NOMO-1 treated with DMSO at 0.1 percent for 48 hours (cell line): ENCODE measurements around the gene UBE2A.
A peak's percentile ranks its signal among the peaks of the same experiment; 100 is the strongest.

Experiments
- DNase-seq: peaks from one replicate; lab custom pipeline; 2025; ENCODE audit not compliant: unreplicated experiment; lab: John Stamatoyannopoulos, UW

The UBE2A gene

DNA sequence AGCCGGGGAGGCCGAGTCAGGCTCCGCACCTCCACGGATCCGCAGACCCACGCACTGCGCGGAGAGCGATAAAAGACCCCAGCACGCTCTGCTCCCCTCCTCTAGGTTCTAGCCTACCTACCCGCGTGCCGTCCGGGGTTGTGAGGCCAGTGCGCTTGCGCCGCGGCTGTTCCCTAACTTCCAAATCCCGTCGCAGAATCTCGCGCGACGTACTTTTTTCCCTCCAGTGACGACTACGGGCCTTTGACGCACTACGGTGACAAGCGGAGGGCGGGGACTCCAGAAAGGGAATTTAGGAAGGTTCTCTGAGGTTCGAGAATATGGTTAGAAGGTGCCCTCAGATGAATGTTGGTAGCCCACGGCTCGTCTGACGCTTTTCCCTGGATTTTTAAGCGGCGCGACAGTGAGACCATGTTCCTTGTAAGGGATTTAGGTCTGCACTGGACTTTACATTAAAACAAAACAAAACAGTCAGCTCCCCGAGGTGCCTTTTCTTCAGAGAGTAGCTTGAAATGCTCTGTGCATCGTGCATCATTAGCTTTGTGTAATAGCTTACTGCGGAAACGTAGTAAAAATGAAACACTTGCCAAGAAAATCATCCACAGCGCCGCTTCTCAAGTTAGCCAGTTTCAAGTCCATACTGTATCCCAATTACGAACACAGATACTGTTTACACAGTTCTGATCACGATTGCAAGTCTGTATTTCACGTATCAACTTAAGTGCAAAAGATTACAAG is 32.1 kb downstream of the UBE2A start, which contains the start of gene NKRF:
Gene NKRF, minus strand, starts transcription at position 145 of the 738 bp plus-strand sequence.
- peak; percentile 89 for DNase-seq

DNA sequence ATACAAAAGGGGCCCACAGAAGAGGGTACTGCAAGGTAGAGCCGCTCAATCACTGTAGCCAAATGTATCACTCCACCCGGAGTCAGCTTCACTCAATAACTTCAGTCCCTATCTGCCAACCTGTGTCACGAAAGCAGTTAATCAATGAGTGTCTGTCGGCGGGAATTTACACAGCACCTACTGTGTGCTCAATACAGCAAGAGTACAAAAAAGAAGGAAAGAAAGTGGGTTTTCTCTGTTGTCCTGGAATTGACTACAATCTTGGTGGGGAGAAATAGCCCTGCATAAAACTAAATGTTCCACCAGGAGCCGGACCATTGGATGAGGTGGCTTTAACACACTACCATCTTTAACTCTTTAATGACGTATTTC is 32.6 kb downstream of the UBE2A start:
- DNase-seq = no peak

DNA sequence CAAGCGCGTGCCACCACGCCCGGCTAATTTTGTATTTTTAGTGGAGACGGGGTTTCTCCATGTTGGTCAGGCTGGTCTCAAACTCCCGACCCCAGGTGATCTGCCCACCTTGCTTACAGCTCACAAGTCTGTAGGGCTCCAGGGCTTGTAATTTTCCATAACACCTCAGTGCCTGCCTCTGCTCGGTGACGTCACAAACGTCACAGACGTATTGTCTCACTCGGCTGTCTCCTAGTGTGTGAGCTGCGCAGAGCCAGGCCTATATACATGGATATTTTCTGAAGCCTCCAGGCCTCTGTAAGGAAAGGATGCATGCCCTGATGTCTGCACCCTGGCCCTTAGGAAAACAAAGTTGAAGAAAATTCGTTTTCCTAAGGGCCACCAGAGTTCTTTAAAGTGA is 40.4 kb downstream of the UBE2A start:
- DNase-seq = no peak

DNA sequence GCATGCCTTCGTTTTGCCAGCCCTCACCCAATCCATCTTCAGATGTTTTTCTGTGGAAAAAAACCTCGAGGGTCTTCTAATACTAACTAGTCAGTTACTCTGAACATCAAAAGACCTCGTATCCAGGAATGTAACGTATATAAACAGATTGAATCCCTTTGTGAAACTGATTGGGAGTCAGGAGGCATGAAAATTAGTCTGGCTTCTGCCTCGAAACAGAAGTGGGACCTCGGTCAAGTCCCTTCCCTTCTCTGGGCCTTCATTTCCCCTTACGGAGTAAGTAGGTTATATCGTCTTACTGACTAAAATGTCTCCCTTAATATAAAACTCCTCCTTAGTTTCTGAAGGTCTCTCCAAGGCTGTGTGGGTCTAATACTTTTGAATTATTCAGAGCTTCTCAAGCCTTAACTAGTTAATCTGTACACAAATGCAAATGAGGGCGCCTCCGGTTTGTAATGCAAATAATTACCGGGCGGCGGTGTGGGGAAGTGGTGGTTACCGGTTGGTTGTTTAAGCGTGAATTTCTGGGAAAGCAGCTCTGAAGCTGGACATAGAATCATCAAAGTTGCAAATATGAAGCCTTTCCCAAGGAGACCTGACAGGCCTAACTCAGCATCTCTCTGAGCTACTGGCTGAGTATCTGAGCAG is 43.3 kb downstream of the UBE2A start:
- peak; percentile 63 for DNase-seq

DNA sequence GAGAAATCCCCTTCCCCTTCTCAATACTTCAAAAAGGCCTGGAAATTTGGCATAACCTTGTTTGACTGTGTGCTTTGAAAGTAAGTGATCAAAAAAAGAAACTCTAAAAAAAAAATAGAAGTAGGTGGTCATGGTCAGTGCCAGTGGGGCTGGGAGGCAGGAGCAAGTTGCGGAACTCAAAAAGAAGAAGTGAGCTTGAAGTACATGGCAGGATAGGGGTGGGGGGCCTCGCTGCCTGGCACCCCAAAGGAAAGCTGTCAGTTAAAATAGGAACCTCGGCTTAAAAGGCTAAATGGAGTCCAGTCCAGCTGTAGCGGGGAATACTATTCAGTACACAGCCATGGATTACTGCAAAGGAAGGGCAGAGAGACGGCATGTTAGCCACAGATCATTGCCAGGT is 44.1 kb downstream of the UBE2A start:
- peak; percentile 85 for DNase-seq

DNA sequence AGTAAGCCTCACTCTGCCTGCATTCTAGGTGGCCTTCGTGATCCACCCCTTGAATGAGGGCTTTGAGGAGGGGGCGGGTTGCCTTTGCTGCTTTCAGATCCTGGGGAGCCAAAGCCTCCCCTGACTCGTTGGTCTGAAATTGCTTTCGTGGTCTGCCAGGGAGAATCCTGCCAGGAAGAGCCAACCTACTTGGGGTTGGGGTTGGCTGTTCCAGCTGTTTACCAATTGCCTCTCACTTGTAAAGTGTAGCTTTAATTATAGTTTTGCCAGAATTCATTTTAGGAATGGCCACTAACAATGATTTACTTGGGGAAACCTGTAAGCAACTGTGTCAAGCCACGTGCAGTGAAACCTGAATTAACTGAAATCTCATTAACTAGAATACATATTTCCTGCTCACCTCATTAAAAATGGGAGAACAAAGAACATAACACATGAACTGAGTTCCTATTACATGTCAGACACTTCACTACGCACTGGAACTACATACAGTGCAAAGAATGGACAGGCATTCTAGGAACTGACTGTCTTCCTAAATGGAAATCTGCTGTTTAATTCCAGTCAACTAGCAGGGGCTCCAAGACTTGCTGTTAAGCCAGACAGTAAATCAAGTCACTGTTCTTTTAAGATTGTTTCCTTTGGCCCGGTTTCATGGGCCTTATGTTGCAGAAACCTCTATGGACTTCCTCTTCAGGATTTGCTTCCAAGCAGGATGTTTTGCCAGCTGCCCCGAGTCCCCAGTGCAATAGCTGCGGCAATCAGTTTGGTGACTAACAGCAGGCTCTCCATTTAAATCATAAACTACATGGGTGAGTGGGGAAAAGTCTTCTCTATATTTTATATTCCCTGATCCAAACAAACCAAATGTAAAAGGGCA is 48.2 kb downstream of the UBE2A start:
- no peak for DNase-seq

DNA sequence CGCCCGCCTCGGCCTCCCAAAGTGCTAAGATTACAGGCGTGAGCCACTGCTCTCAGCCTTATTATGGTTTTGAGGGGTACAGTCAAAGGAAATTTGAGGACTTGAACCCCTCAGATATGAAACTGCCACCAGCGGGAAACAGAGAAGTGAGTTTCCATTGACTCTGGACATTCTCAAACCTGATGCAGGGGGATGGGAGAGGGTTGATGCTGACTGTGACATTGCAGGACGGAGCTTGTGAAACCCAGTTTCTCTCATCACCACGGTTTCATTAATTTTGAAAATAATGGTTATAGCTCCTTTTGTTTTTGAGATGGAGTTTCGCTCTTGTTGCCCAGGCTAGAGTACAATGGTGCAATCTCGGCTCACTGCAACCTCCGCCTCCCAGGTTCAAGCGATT is 50.1 kb downstream of the UBE2A start:
- DNase-seq = no peak

DNA sequence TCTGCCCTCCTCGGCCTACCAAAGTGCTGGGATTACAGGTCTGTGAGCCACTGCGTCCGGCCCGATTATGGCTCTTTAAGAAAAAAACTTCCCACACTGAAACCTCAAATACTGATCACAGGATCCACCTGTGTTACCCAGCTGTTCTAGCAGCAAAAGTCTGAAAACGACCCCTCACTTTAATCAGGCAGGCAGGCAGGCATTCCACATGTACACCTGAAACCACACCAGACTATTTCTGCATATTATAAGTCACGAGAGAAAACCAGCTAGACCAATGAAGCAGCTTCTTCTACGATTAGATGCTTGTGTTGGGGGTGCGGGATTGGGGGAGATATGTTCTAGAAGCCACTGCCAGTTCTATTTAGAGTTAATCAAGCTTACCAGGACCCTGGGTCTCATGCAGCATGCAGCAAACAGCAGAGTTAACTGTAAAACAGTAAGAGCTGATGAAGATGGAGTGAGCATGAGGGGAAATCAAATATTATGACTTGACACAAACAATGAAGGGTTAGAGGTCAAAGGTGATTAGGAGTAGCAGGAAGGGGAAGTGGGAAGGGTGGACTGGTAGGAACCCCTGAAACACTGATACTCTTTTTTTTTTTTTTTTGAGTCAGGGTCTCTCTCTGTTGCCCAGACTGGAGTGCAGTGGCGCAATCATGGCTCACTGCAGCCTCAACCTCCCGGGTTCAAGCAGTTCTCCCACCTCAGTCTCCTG is 50.7 kb downstream of the UBE2A start:
- no peak for DNase-seq

DNA sequence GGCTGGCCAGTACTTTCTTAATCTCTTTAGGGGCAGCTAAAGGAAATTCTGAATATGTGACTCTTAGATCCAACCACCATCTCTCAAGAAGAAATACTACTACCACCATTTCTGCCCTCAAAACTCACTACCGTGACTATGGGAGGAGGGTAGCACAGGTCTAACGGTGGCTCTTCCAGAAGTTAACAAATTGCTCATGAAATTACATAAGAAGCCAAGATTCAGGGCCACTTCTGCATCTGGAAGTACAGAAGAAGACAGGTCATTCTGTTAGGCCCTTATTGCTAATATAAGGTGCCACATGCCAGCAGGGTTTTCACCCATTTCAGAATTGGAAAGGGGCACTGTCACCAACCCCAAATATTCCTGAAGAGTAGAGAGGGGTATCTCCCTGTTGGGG is 51.5 kb downstream of the UBE2A start:
- peak; percentile 22 for DNase-seq
